Suprapubic skin (tissue), 4 donors: Measurements from ENCODE around the gene CCDC74A. TPM values are rescaled to one million over a fixed set of nuclear protein-coding genes. Genes with fewer than 3 reads are reported as not detected.
"Not testable (repeated sequence)": the region's sequence is repeated elsewhere in the genome, so short reads cannot be mapped to it uniquely, and the experiment has no call there.

Source experiments
- DNase-seq, 2 donors: peaks; one replicate each; pipeline ENCODE4 v3.0.0-alpha.2; 2019; ENCODE audit warnings: low spot score in 2 of 2
- H3K27ac ChIP-seq: fragments of 200-600 bp; sonication (generic); one replicate; pipeline ENCODE4 v1.5.1; 2019
- H3K27me3 ChIP-seq: fragments of 200-600 bp; sonication (generic); one replicate; pipeline ENCODE4 v1.5.1; 2019
- H3K36me3 ChIP-seq: fragments of 200-600 bp; sonication (generic); one replicate; pipeline ENCODE4 v1.5.1; 2019
- H3K4me1 ChIP-seq: fragments of 200-600 bp; sonication (generic); one replicate; pipeline ENCODE4 v1.5.1; 2019
- H3K4me3 ChIP-seq: fragments of 200-600 bp; sonication (generic); one replicate; pipeline ENCODE4 v1.5.1; 2019; ENCODE audit warnings: mild to moderate bottlenecking
- H3K9me3 ChIP-seq: fragments of 200-600 bp; sonication (generic); one replicate; pipeline ENCODE4 v1.5.1; 2019
- CTCF ChIP-seq, 2 donors: fragments of 200-600 bp in 1 of 2; fragments of 450-650 bp in 1 of 2; sonication (generic) in 1 of 2; IDR thresholded peaks; one replicate each; pipeline ENCODE4 v1.5.1; 2016 to 2019; ENCODE audit warnings: antibody characterized with exemption in 2 of 2, mild to moderate bottlenecking in 1 of 2, moderate library complexity in 1 of 2
- EP300 ChIP-seq: sonication (generic); formaldehyde crosslinking; IDR thresholded peaks from one replicate; pipeline ENCODE4 v1.6.1; 2017; ENCODE audit warnings: antibody characterized with exemption
- POLR2A ChIP-seq, 2 donors: fragments of 450-650 bp; IDR thresholded peaks; one replicate each; pipeline ENCODE4 v1.6.1; 2017; ENCODE audit warnings: antibody characterized with exemption in 2 of 2, mild to moderate bottlenecking in 2 of 2, moderate library complexity in 2 of 2
- POLR2AphosphoS5 ChIP-seq, 3 donors: sonication (generic); formaldehyde crosslinking; IDR thresholded peaks; one replicate each; pipeline ENCODE4 v1.6.1; 2017; ENCODE audit warnings: antibody characterized with exemption in 3 of 3
- WGBS: methylation state at CpG from one replicate; pipeline ENCODE4 v1.1.5; 2018; 5-methylcytosine and 5-hydroxymethylcytosine counted together
- total RNA-seq, 4 donors: library from RNA; depleted of rRNA; stranded (reverse); fragments of >200 nt; gene quantifications; one replicate each; pipeline ENCODE4 v1.1.0, GENCODE V29; 2016

The CCDC74A gene
- total RNA-seq, 4 donors from 2014 or later, result 3.9 to 11.2 (median 8.3) TPM

- Histone ChIP-seq H3K9me3 (no peaks in the 10 kb centered on the region), H3K27ac (no peak overlapping the region), H3K27me3 (no peaks in the 10 kb centered on the region), H3K36me3 (no peaks in the 10 kb centered on the region), H3K4me1 (no peaks in the 10 kb centered on the region), H3K4me3 (no peak overlapping the region)
- no peak for DNase-seq
- TF ChIP-seq POLR2A (IDR thresholded peaks at IDR 0.05), result no peak
- no peak for TF ChIP-seq POLR2AphosphoS5 (IDR thresholded peaks at IDR 0.05)
- TF ChIP-seq EP300, result no peak
- TF ChIP-seq CTCF (IDR thresholded peaks at IDR 0.05), result no peak
- 100% methylated on average over 2 of the region's 4 CpGs for WGBS
Observed at GRCh38 chr2:131535526-131535925, 7.8 kb downstream of the CCDC74A start.

- not testable (repeated sequence) for H3K4me3 ChIP-seq, H3K27ac ChIP-seq, H3K27me3 ChIP-seq, DNase-seq, H3K4me1 ChIP-seq, H3K9me3 ChIP-seq, H3K36me3 ChIP-seq
- WGBS, result 80% methylated on average over 1 of the region's 21 CpGs
Observed at GRCh38 chr2:131535951-131536826, 8.5 kb downstream of the CCDC74A start.

GRCh38 chr2:131536841-131537240 is 9.2 kb downstream of the CCDC74A start:
- not testable (repeated sequence) for H3K4me1 ChIP-seq, H3K27ac ChIP-seq, H3K4me3 ChIP-seq, H3K27me3 ChIP-seq, DNase-seq, H3K9me3 ChIP-seq, H3K36me3 ChIP-seq
- 100% methylated on average over 7 of the region's 14 CpGs for WGBS

GRCh38 chr2:131538856-131539255 is 11.2 kb downstream of the CCDC74A start:
- not testable (repeated sequence) for H3K4me1 ChIP-seq, H3K9me3 ChIP-seq, H3K27me3 ChIP-seq, H3K4me3 ChIP-seq, H3K36me3 ChIP-seq, DNase-seq, H3K27ac ChIP-seq
- 87% methylated on average over 13 of the region's 13 CpGs for WGBS

- H3K27me3 ChIP-seq, result peaks cover under 1% of the 10 kb centered on the region
- no peaks in the 10 kb centered on the region for H3K9me3 ChIP-seq
- TF ChIP-seq POLR2AphosphoS5 (IDR thresholded peaks at IDR 0.05) (no peak), EP300 (no peak), POLR2A (IDR thresholded peaks at IDR 0.05) (no peak), CTCF (IDR thresholded peaks at IDR 0.05) (no peak)
- no peaks in the 10 kb centered on the region for H3K4me1 ChIP-seq
- no peaks in the 10 kb centered on the region for H3K36me3 ChIP-seq
- no peak for DNase-seq
- H3K4me3 ChIP-seq, result no peak overlapping the region
- H3K27ac ChIP-seq, result no peak overlapping the region
- 92% methylated on average over 23 of the region's 24 CpGs for WGBS
Observed at GRCh38 chr2:131542438-131543384, 15.0 kb downstream of the CCDC74A start.

GRCh38 chr2:131543385-131543891 is 15.8 kb downstream of the CCDC74A start:
- Histone ChIP-seq H3K4me3 (no peak overlapping the region), H3K27me3 (peaks cover 4% of the 10 kb centered on the region), H3K9me3 (no peaks in the 10 kb centered on the region), H3K4me1 (no peaks in the 10 kb centered on the region), H3K36me3 (no peaks in the 10 kb centered on the region), H3K27ac (no peak overlapping the region)
- TF ChIP-seq CTCF (IDR thresholded peaks at IDR 0.05), result no peak
- DNase-seq, result no peak
- 96% methylated on average over 22 of the region's 22 CpGs for WGBS

- WGBS, result 74% methylated on average over 13 of the region's 26 CpGs
- not testable (repeated sequence) for H3K4me1 ChIP-seq, H3K27ac ChIP-seq, DNase-seq, H3K36me3 ChIP-seq, H3K9me3 ChIP-seq, H3K27me3 ChIP-seq, H3K4me3 ChIP-seq
Observed at GRCh38 chr2:131544006-131544812, 16.5 kb downstream of the CCDC74A start.

GRCh38 chr2:131544813-131545165 is 17.1 kb downstream of the CCDC74A start:
- DNase-seq, H3K27ac ChIP-seq, H3K36me3 ChIP-seq, H3K27me3 ChIP-seq, H3K4me3 ChIP-seq, H3K4me1 ChIP-seq, H3K9me3 ChIP-seq: not testable (repeated sequence)
- WGBS, result no CpG with 5 or more reads among the region's 7 CpGs
